Activated naive CD4-positive, alpha-beta T cell (primary cell): ENCODE measurements around the gene ARL13B.
"Not testable (repeated sequence)": the region's sequence is repeated elsewhere in the genome, so short reads cannot be mapped to it uniquely, and the experiment has no call there.

Experiments
- DNase-seq, 4 experiments: peaks; one replicate each; lab custom pipeline; 2025; lab: John Stamatoyannopoulos, UW

ARL13B gene

DNA sequence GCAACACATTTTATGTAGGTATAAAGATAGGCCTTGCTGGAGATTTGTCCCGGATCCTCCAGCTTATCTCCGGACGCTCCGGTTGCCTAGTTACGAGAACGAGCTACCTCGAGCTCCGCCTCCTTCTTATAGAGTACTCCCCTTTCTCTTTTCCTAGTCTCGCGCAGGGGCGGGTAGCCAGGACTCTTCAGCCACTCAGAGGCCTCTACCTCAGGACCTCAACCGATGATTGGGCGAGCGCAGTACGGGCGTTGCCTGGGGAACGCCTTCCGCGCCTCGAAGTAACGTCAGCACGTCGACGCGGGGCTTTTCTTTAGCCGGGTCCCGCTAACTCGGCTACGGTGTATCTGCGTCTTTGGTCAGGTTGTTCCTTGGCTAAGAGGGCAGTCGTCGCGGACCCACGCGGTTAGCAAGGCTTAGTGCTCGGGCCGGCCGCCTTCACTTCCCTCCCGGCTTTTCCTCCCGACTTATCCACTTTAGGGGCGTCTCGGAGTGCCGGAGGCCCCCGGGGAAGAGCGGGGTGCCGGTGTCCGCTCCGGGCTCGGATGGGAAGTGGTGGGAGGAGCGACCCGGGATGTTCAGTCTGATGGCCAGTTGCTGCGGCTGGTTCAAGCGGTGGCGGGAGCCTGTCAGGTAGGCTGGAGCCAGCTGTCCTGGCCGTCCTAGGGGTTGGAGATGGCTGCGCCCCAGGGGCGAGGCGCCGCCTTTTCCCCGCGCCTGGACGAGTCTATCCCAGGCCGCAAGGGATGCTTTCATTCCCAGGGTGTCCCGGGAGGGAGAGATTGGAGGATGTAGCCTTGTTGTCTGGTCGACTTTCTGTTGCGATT lies at the start of gene ARL13B:
ARL13B (plus strand) TSS at position 306 of the 827 bp plus-strand sequence; CDS start at position 575, 269 bp downstream.
- DNase-seq = peak; percentile 71 to 86 (median 83)

DNA sequence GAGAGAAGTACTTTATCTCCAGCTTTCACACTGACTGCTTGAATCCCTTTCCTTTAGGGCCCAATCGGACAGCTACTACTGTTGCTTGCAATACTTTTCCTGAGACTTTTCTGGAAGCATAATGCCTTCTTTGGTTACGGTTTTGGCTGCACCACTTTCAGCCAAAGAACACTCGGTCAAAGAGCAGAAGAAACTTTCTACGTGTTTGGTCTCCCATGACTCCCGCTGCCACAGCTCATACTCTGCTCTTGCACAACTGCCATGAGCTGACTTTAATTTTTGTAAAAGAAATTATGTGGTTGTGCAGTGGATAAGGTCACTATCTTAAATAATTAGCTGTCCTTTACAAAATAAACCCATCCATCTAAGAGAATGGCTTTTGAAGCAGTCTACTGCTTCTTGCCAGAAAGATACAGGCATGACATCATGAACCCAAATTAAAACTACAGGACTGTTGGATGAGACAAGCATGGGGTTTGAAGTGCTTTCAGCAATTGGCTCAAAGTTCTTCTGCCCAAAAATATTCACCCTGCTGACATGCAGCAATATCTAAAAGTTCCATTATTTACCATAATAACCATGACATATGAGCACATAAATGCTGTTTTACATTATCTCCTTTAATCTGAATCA lies 48.2 kb upstream of the ARL13B start:
- no peak for DNase-seq

DNA sequence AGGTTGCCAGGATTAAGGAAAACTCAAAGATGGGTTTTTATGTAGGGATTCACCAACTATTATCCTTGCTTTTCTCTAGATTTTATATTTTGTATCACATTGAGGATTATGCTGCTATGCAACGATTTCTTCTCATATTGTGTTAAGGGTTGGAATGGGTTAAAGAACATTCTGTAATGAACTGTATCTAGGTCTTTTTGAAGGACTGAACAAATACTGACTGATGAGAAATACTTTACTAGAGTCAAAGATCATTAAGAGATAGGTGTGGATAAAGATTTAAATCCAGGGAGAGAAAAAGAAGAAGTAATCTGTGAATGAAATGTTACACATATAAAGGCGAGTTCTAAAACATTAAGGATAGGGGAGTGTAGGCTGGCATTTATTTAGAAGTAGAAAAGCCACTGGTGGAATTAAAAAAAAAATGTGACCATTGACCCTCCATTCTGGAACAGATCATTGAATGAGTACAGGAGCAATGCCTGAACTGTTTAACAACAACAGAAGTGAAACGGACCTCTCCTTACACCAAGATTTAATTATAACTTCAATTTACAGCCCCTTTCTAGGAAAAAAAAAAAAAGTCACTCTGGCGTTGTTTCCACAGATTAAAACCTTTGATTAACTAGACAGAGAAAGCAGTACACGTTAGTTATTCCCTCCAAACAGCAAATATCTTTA lies 45.4 kb upstream of the ARL13B start:
- no peak for DNase-seq

DNA sequence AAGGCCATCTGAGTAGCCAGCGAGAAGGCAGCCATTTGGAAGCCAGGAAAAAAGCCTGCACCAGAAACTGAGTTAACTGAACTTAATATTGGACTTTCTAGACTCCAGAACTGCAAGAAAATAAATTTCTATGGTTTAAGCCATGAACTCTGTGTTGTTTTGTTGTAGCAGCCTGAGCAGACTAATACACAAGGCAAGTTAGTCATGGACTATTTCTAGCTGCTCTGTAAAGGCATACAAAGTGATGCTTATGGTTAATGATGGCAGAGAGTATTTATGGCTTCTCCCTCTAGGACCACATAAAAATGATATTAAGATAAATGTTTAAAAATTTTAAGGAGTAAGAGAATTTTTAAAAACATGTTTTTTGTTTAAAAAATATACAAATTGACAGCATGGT lies 43.4 kb upstream of the ARL13B start:
- DNase-seq = no peak

DNA sequence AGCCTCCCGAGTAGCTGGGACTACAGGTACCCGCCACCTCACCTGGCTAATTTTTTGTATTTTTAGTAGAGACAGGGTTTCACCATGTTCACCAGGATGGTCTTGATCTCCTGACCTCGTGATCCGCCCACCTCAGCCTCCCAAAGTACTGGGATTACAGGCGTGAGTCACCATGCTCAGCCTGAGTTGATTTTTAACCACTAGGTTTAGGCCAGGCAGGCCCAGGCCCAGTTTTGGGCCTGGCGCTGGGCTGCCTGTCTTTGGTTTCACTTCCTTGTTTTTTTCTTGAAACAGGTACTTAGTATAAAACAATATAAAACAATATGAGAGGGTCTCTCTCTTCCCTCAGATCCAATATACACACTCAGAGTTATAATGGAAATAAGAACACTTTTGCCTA lies 42.5 kb upstream of the ARL13B start:
- DNase-seq = not testable (repeated sequence)

DNA sequence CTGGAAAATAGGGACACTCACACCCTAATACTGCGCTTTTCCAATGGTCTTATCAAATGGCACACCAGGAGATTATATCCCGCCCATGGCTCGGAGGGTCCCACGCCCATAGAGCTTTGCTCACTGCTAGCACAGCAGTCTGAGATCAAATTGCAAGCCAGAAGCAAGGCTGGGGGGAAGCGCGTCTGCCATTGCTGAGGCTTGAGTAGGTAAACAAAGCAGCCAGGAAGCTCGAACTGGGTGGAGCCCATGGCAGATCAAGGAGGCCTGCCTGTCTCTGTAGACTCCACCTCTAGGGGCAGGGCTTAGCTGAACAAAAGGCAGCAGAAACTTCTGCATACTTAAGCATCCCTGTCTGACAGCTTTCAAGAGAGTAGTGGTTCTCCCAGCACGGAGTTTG lies 30.0 kb upstream of the ARL13B start:
- not testable (repeated sequence) for DNase-seq

DNA sequence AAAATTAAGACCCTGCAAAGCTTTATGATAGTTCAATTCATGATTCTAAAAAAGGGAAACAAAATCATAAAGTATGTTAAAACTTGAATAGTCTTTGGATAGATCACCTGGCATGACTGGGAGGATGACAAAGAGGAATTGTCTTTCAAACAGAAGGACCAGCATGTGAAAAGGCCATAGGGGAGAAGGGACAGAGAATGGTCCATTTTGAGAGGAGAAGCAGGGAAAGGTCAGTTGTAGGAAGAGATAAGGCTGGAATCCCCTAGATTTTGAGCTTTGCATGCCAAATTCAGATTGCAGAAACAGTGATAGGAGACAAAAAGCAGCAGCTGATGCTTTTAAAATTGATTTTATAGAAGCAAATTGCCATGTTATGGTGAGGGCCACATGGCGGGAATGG lies 18.9 kb upstream of the ARL13B start:
- DNase-seq = no peak

DNA sequence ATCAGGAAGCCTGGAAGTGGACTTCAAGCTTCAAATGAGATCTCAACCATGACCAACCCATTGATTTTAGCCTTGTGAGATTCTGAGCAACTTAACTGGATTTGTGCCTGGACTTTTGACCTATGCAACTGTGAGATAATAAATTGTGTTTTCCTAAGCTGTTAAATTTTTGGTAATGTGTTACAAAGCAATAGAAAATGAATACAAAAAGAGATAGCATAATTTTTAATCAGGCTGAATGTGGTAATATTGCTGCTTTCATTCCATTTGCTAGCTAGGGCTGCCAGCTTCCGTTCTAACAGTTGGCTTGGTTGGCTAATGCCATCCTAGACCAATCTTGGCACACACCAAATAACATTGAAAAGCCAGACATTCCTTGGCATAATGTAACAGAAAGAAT lies 18.5 kb upstream of the ARL13B start:
- DNase-seq = no peak

DNA sequence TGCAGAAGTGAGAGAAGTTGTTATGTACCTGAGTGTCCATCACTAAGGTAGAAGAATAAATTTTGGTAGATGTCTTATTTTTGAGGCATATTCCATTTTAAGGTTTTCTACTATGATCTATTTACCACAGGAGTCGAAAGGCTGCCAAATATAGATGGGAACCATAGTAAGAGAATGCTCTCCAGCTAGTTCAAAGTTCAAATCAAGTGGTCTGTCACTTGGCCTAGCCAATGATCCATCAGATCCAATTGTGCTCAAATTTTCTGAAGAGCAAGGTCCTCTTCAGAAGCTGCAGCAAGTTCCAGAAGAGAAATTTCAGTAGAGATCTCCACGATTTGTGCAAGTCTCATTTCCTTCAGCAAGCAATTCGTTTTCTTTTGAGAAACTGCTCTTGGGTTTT lies 17.2 kb upstream of the ARL13B start:
- no peak for DNase-seq

DNA sequence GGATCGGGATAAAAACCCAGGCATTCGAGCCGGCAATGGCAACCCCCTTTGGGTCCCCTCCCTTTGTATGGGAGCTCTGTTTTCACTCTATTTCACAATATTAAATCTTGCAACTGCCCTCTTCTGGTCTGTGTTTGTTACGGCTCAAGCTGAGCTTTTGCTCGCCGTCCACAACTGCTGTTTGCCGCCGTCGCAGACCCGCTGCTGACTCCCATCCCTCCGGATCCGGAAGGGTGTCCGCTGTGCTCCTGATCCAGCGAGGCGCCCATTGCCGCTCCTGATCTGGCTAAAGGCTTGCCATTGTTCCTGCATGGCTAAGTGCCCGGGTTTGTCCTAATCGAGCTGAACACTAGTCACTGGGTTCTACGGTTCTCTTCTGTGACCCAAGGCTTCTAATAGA lies 14.8 kb upstream of the ARL13B start:
- DNase-seq = not testable (repeated sequence)

DNA sequence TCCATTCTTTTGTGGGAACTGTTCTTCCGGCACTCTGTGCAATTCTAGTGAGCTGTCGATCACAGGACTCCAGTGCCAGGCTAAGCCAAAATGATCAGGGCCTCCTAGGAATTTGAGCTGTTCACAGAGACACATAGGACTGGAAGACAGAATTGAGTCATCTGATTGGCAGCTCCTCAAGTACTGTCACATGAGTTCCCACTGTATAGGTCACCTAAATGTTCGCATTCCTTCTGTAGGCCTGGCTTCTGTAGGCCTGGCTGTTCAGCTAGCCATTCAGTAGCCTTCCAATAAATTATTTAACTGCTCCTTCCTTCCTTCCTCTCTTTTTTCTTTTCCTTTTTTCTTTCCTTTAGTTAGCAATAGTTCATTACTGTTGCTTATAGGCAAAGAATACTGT lies 10.5 kb upstream of the ARL13B start:
- no peak for DNase-seq

DNA sequence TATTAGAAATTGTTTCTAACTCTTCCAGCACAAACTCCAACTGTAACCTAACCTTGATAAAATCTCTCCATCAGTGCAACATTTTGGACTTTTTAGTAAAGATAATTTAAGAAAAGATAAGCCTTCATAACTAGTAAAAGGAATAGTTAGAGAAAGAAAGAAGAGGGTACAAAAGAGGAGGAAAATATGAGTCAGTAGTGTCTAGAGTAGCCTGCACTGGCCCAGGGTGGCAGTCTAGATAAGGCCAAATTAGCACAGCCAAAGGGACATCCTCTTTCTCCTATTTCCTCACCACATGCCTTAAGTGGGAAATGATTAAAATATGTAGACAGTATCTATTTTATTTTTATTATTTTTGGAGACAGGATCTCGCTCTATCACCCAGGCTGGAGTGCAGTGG lies 10.0 kb upstream of the ARL13B start:
- no peak for DNase-seq

DNA sequence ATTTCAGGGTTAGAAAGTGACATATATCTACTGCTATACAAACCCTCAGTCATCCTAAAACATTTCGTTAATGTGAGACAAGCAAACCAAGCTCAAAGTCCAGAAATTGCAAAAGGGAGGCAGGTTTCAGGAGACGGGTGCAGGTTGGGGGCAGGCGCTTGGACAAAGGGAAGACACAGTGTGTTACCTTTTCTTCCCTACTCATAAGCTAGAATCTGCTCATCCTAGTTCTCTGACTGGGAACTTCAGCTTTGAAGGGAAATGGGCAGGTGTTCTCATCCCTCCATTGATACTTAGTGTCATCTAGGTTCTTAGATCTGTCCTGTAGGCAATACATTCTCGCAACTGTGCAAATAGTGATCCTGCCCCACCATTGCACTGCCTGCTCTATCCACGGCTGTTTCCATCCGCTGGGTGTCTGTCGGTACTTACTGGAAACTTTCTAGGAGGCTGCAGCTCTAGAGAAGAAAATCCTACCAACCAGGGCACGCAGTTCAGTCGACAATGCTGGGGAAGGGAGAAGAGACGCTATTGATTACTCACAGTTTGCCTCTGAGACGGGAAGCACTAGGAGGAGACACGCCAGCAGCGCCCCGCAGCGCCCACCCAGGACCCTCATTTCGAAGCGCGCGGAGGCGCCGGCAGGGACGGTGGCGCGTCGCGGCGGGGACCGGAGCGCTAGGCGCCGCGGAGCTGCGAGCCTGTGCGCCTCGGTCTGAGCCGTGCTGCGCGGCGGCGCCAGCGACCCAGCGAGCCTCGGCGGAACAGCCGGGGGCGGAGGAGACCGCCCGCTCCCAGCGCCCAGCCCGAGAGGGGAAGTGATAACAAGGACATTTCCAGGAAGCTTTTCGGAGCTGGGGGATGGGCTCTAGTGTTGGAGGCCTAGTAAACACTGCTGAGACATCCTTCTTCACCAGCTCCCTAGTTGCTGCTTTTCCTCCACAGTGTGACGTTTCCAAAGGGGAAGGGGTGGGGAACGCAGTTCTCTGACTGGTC lies 6.5 kb upstream of the ARL13B start, which contains the start of gene PROS1:
PROS1 (minus strand) TSS at position 766 of the 996 bp plus-strand sequence; CDS start at position 619, 147 bp downstream.
- peak in 1 of 4 experiments; percentile 24 for DNase-seq

DNA sequence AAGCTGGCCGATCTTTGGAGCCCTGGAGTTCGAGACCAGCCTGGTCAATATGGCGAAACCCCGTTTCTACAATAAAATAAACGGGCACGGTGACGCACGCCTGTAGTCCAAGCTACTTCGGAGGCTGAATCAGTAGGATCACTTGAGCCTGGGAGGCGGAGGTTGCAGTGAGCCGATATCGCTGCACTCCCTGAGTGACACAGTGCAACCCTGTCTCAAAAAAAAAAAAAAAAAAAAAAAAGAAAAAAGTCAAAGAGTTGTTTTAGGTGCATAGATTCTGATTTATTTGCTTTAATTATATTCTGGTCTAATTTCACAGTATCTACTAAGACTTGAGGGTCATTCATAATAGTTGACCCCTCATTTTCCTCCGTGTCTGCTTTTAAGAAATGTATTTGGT lies 1.7 kb downstream of the ARL13B start:
- DNase-seq = no peak

DNA sequence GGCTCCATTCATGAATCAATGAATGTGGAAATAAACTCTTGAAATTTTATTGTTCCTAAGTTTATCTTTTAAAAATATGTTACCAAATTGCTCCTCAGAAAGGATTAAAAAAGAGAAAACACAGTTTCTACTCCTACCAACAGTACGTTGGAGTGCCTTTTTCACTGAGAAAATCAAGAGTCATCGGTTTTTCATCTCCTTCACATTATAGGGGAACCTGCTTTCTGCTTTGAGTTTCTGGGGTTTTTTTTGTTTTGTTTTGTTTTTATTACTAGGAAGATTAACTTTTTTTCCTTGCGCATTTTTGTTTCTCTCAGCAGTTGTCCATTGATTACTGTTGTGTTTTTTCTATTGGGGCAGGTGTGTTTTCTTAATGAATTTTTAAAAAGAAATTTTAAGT lies 3.5 kb downstream of the ARL13B start:
- DNase-seq = no peak

DNA sequence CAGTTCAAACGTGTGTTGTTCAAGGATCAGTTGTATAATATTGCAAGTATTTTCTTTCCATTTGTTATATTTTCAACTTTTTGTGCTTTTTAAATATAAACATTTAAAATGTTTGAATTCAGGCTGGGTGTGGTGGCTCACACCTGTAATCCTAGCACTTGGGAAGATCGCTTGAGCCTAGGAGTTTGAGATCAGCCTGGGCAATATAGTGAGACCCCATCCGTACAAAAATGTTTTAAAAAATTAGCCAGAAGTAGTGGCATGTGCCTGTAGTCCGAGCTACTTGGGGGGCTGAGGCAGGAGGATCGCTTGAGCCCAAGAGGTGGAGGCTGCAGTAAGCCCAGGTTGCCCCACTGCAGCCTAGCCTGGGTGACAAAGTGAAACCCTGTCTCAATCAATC lies 4.7 kb downstream of the ARL13B start:
- no peak for DNase-seq

DNA sequence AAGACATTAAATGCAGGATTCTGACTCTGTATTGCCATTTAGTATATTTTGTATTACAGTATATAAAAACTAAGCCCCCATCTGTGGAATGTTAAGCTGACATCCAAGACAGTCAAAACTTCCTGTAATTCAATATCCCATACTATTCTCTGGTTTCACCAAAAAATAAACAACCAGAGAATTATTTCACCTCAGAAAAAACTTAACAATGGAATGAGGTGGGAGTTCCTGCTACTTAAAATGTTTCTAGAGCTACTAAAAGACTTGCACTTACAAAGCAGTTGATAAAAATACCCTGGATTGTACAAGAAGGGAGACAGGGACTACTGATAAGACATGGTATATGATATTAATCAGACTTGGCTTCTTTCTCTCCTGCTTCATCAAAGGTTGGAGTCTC lies 8.3 kb downstream of the ARL13B start:
- no peak for DNase-seq

DNA sequence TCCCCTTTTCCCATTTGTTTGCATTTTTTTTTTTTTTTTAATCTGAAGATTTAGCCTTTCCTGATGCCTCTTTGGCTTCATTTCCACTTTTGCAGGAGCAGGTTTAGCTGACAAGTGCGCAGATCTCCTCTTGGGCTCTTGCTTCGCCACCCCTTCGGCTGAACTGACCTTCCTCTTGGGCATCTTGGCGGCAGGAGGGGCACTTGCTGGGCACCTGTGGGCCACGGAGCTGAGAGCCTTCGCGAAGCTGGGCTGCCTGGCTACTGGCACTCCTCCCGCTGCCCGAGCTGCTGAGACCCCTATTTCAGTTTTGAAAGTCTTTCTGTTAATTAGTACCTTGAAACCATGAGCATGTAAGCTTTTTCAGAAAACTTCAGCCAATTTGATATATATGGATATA lies 8.8 kb downstream of the ARL13B start:
- no peak for DNase-seq

DNA sequence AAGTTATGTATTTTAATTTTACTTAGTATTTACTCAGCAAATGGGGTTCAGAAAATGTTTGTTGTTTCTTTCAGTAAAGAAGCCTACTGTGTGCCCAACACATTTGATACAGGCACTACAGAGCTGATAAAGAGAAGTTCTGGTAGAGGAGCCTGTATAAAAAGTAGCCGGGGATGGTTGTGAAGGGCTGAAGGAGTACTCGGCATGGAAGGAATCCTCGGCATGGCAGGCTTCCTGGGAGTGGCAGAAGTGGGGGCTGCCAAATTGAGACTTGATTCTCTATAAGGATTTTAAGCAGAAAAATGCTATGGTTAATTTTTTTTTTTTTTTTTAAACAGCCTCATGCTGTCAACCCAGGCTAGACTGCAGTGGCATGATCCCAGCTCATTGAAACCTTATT lies 9.3 kb downstream of the ARL13B start:
- DNase-seq = no peak

DNA sequence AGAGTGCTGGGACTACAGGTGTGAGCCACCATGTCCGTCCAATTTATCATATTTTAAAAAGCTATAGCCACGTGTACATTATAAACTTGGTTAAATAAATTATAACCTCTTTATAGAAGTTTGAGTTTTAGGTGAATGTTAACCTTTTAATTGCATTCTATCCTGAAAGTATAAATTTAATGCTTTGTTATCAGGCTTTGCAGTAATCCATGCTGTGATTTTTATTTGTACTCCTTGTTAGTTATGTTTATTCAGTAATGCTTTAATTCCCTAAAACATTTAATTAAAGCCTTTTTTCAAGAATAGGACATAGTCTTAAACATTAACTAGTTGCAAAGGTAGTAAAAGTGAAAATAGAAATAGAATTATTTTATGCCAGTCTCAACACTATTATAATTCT lies 11.7 kb downstream of the ARL13B start:
- no peak for DNase-seq

DNA sequence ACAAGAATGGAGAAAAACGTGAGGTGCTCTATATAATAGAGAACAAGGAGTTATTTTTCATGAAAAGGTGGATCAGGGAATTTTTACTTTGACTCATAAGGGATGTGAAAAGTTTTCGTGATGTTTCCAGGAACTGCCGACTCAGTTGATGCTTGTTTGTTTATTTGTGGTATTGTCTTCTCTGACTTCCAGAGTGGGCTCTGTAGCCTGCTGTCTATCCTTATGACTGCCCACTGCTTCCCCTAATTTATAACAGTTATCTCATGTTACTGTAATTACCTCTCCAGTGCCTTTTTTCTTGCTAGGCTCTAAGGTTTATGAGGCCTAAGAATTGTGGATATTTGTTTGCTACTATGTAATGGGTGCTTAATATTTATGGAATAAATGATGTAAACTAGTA lies 12.3 kb downstream of the ARL13B start:
- DNase-seq = no peak

DNA sequence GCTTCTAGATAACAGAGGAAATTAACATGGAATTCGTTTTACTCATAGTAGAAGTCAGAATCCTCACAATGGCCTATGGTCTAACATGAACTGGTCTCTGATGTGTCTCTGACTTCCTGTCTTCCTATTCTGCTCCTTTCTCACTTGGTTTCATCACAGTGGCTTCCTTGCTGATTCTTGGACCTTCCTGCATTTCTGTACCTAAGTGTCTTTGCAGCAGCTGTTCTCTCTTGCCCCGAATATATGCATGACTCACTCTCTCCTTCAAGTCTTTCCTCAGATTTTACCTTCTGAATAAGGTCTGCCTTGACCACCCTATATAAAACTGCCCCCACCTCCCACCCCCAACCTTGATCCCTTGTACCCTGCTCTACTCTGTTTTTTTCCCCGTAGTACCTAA lies 14.1 kb downstream of the ARL13B start:
- DNase-seq = no peak
